Stimulated activated CD4-positive, alpha-beta T cell treated with anti-CD3 and anti-CD28 coated beads, Interleukin-4, amount 100 ng/mL, for 1 hour (primary cell): ENCODE results near the gene STRBP.
"Not testable (repeated sequence)": the region's sequence is repeated elsewhere in the genome, so short reads cannot be mapped to it uniquely, and the experiment has no call there.

Source experiments
- DNase-seq: peaks from one replicate; pipeline ENCODE4 v3.0.0-alpha.2; 2020

Gene STRBP

DNA sequence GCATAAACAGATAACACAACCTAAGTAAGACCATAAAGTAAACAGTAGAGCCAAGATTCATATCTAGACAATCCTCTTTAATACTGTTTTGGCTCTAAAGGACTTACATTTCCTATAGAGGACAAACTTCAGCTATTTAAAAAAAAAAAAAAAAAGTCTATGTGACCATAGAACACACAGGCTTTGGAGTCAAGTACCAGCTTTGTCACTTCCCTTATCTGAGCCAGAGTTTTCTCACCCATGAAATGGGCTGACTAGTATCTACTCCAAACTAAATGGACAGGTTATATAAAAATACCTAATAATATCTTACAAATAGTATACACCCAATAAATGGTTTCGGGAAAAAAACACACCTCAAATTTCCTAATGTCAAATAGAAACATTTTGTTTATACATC lies 81.3 kb downstream of the STRBP start:
- DNase-seq: no peak

DNA sequence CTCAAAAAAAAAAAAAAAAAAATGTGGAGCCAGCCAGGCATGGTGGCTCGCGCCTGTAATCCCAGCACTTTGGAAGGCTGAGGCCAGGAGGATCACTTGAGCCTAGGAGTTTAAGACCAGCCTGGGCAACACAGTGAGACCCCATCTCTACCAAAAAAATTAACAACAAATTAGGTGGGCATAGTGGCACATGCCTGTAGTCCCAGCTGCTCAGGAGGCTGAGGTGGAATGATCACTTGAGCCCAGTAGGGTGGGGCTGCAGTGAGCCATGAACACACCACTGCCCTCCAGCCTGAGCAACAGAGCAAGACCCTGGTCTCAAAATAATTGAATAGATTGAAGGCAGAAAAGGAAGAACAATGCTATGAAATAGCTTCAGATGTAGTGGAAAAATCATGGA lies 82.4 kb downstream of the STRBP start:
- DNase-seq: not testable (repeated sequence)

DNA sequence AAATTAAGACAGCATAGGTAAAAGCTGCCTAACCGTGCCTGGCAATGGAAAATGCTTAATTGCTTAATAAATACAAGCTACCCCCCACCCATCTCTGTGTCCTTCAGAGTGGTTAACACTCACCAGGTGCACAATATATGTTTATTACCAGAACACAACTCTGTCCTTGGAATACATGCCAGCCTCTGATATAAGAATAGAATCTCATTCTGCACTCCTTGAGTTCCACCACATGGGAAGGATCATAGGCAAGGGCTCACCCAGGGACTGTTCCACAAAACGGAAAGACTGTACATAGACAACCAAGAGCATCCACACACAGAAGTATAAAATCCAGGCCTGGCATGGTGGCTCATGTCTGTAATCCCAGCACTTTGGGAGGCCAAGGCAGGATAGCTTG lies 91.4 kb downstream of the STRBP start:
- DNase-seq: no peak

DNA sequence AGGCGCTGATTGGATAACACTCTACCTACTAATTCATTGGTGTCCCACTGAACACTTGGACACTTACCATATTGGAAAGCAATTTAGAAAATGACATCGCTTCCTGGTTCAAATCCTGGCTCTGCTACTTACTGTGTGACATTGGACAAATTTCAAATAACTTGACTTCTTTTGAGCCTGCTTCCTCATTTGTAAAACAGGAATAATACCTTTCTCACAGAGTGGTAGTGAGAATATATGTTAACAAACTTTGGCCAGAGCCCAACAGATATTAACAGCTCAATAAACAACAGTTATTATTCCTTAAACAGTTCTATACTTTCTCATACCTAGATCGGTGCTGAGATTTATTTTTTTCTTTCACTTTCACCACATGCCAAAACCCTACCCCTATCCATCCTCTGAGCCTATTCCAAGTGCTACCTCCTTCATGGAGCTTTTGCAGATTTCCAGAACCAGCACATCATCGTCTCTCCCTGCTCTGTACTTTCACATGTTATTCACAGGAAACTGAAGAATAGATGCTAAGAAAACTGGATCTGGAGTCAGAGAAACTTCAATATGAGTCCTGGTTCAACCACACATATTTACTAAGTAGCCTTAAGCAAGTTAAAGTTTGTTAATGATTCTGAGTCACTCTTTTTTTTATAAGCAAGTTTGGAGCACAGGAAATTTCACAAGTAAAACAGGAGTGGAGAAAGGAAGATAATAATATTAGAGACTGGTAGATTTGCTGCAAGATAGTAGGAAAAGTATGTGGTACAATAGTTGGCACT lies 92.3 kb downstream of the STRBP start:
- no peak for DNase-seq

DNA sequence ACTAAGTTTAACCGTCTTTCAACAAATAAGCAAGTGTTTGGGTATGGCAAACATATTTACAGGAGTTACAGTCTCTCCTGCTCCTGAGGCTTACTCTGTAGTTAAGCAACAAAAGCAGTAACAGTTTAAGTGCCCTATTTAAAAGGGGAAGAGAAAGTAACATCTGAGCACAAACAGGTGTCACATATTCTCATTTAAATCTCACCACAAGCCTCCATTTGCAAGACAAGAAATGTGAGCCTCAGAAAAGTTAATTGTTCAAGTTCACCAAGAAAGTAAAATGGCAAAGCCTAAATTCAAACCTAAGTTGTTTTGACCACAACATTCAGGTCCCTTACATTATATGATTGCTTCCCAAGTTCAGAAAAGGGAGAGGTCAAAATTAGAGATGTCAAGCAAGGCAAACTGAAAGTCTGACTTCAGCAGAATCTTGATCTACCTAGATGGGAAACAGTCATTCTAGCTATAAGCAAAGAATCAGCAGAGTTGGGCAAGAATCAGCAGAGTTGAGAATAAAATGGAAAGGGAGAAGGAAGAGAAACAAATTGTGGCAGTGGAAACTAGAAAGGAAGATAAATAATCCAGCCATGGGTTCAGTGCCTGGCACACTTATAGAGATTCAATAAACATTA lies 93.4 kb downstream of the STRBP start:
- DNase-seq: no peak

DNA sequence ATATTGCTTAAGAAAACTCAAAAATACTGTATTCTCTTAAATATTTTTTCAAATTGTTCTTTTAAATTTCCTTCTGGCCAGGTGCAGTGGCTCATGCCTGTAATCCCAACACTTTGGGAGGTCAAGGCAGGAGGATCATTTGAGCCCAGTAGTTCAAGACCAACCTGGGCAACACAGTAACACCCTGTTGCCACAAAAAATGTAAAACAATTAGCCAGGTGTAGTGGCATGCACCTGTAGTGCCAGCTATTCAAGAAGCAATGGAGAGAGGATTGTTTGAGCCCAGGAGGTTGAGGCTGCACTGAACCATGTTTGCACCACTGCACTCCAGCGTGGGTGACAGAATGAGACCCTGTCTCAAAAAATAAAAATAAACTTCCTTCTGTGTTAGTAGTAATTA lies 94.3 kb downstream of the STRBP start:
- no peak for DNase-seq

DNA sequence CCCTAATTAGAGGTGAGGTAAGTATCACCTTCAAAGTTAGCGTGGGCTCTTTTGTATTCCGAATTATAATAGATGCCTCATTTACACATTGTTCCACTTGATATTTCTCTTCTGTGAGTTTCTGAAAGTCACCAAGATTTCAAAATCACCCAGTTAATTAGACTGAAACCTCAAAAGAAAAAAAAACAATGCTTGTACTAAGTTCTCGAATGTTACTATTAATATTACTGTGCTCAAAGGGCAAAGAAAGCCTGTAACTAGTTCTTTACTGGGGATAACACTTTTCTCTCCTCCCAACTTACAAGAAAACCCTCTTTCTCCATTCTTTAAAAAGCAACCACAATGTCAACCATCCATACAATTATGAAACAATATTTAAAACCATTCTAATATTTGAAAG lies 98.5 kb downstream of the STRBP start:
- DNase-seq: no peak

DNA sequence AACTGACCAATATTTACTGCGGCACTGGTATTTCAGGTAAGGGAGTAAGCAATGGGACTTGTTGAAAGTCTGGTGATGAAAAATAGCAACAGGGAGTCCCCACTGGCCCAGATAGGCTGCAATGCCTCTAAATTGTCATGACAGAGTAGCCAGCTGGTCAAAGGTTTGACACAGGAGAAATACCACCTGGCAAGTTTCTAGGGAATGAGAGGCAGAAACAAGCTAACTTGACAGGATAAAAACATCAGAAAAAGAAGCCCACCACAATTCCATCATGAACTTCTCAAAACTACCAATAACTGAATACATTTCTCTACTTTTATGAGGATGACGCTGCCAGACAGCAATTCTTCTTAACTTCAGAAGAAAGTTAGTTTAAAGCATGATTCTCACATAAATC lies 99.8 kb downstream of the STRBP start:
- DNase-seq: no peak

DNA sequence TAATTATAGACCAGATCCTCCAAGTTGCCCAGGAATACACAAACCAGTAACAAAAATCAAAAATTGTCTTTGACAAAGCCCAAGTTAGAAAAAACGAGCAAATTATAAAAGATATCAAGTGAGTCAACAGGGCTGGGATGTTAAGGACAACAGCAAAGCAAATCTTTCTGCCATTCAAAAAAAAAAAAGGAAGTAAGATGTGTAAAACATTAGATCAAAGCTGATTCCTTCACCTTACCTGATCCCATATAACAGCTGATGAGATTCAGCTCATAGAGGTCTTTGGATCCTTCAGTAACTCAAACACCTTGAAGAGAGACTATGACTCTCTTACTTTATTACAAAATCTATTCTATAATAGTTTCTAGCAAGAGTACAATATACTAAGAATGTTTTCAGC lies 100.9 kb downstream of the STRBP start:
- no peak for DNase-seq

DNA sequence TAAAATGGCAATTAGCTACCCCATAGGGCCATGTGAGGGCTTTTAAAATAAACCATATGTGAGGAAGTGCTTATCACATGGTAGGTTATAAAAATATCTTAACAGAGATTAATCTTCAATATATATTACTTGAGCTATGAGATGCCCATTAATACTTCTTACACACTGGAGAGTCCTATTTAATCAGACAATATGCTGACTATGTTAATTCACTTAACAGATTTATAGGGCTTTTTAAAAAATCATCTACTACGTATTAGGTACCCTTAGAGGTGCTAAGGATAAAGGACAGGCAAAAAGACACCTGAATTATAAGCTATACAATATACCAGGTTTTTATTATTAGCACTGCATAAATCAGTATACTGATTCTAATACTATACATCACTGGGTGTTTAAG lies 102.6 kb downstream of the STRBP start:
- no peak for DNase-seq

DNA sequence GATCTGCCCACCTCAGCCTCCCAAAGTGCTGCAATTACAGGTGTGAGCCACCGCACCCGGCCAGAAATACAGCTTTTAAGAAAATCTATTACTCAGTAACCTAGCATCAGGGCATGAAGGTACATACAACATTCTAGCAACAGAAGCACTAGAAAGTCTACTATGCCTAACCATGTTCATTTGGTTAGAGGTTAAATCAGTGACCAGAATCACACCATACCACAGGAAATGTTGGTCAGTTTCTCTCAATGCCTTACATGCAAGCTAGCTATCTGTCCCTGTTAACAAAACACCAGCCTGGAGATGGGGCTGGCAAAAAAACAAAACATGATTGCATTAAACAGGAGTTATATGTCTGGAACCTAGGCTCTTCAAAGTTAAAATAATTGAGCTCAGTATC lies 104.1 kb downstream of the STRBP start:
- DNase-seq: no peak

DNA sequence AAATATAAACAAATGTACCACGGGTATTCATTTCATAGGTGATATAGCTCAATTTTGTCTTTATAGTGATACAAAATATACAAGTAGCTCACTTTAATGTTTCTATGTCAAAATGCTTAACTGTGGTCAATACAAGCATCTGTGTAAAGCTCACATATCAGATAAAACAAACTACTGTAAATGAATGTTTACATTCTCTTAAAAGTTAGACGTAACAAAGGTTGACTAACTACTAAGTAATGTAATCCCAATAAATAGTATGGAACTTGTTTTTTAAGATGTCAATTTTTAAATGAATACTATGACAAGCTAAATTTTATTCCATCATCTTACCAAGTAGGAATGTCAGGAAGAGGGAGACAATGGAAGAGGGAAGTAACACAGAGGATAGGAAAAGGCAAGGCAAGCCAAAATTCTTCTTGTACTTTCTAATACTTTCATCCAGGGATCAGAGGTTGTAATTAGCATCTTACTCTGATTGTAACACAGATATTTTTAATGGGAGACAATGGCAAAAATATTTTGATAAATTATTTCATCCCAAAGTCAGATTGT lies 105.5 kb downstream of the STRBP start:
- DNase-seq: no peak

DNA sequence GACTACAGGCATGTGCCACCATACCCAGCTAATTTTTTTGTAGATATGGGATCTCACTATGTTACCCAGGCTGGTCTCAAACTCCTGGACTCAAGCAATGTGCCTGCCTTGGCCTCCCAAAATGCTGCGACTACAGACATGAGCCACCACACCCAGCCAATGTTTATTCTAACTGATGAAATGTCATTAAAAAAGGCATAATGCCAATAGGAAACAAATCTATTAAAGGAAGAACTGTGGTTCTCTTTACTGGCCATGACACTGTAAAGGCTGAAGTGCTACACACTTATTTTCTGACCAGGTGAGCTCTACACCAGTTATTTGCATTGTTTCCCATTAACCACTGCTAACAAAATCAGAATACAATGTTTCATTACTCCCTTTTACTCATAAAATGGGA lies 106.0 kb downstream of the STRBP start:
- DNase-seq: no peak

DNA sequence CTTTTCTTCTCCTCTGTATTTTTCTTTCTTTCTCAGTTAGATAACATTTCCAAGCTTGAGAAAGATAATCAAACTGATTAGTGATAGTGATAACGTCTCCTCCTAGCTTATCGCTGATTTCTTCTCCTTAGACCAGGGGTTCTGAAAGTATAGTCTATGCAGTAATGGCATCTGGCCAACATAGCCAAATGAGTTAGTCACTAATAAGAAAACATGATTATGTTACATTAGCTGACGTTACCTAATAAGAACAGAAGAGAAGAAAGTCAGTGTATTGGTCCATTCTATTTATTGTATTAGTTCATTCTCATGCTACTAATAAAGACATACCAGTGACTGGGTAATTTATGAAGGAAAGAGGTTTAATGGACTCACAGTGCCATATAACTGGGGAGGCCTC lies 111.2 kb downstream of the STRBP start:
- DNase-seq: no peak

DNA sequence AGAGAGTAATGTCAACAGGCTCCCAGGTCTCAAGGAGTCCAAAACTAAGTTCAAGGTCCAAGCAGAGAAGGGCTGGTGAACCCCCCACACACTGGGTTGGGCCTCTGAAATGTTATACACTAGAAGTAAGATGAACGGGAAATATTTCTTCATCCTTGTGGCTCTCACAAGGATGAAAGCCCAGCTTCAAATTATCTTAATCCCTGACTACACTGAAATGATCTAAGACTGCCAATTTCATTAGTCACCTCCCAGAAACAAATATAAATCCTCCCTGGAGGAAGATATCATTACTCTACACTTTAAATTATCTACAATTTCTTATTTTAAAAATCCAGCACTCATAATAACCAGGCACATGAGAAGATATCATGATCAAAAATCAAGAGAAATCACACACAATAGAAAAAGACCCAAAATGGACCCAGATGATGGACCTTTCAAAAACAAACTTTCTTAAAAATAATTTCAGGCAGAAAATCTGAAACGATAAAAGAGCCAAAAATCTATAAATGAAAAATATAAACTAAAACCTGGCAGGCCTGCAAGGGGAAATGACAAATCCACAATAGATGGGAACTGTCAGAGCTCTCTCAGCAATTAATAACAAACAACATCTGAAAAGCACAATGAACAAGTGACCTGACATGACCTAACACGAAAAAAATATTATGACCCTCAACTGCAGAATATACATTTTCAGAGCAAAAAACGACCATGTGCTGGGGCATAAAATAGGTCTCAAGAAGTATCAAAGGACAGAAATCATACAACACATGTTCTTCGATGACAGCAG lies 117.5 kb downstream of the STRBP start:
- no peak for DNase-seq

DNA sequence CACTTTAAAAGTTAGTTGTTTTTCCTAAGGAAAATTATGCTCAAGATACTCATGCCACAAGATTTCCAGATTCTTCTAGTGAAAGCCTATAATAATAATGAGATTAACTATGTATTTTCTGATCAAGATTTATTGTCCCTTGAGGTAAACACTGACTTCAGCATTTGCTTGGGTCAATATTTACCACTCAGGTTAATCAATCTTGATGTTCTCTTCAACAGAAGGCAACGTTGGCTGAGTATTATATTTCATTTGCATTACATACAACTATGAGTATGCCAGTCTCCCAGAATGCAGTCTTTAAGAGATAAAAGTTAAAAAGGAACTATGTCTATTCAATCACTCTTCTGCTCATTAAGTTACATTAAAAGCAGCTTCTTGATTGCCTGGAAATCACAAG lies 119.3 kb downstream of the STRBP start:
- no peak for DNase-seq

DNA sequence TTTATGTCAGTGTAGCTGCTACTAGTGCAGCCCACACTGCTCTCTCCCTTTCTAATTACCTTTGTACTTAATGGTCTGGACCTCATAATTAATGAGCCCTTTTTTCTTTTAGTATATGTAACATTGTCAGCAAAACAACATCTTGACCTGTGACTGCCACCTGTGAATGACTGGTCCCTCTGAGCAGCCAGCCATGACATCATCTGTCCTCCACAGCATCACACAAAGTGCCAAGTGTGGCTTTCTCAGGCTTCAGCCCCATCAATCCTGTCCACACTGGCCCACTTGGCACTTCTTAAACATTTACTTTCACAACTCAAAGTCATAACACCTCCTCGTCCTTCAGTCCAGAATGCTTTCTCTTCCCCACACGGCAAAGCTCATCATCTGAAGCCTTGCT lies 130.2 kb downstream of the STRBP start:
- DNase-seq: no peak

DNA sequence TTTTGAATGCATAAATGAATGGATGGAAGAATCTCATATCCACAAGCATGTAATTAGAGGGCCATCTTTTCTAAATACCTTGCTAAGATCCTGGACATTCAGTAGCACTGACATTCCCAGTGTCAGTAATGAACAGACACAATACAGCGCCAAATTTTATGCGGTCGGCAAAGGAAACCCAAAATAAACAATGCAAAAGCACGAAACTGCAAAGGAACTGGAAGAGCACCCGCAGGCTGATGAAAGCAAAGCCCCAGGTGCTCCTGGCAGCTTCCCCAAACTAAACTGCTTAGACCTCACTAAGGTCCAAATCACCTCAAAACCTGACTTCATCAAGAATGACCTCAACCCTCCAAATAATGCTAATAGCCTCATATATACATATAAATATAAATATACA lies 133.0 kb downstream of the STRBP start:
- DNase-seq: no peak

DNA sequence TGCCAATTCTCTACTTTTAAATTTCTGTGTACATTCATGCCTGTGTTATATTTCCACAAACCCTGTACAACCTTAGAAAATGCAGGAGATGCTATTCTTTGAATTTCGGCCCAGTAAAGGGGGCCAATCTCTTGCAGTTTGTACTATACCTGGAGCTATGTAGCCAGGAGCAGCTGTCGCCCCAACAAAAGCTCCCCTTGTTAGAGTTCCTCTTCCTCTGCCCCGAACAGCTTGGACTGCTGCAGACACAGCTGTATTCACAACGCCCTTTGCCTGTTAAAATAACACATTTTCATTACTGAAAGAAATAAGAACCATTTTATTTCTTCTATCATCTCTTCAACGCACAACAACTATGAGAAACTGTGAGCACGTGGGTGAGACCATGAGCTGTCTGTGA lies 135.7 kb downstream of the STRBP start:
- DNase-seq: no peak

DNA sequence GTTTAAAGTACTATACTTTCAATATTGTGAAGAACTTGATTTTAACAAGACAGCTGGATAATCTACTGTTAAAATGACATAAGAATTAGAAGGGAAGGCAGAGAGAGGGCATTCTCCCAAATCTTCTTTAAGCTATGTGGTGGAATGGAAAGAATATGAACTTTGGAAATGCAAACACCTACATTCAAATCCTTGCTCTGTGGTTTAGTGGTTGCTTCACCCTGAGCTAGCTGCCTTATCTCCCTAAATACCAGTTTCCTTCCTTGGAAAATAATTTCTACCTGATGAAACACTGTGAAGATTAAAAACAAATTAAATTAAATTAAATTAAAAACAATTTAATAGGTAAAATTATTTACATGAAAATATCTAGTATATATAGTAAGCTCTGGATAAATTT lies 136.4 kb downstream of the STRBP start:
- DNase-seq: no peak

DNA sequence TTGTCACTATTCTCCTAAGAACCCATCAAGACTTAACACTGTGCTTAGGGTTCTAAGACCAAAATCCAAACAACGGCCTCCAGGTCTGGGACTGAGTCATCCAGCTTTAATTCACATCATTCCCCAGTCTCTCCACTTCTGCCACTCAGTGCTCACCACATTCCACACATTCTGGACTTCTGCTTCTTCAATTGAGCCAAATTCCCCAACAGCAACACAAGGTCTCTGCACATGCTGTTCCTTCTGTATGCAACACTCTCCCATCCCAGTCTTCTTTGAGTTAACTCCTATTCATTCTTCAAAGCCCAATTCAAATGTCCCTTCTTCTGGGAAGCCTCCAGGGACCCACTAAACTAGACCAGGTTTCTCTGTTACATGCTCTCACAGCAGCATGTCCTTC lies 137.1 kb downstream of the STRBP start:
- no peak for DNase-seq

DNA sequence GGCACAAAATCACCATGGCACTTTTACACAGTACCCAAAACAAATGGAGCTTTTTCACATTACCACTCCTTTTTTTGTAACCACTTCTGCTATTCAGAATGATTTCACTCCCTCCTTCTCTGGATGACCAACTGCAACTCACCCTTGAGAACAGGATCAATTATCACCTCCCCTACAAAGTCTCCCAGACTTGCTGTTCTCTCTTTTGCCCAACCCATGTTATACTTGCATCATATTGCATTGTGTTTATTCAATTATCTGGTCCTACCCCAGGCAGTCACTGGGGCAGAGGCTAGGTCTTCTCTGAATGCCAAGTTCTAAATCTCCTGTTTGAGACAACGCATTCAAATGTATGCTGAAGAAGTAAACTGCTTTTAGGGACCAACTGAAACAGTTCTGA lies 139.0 kb downstream of the STRBP start:
- no peak for DNase-seq

DNA sequence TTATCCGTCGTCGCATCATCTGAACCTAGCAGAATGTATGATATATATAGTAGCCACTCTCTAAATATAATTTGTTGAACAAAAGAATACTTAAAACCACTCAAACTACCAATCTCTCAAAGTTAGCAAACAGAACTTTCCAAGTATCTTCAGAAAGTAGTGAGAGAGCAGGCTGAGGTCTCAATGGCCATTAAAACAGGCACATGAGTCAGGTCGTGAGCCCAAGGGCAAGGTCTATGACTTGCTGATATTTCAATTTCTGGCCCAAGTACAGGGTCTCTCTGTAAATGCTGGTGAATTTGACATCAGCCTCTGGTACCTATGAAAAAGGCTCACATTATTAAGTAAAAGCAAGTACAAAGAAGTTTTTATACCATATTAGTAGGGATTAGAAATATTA lies 139.8 kb downstream of the STRBP start:
- no peak for DNase-seq

DNA sequence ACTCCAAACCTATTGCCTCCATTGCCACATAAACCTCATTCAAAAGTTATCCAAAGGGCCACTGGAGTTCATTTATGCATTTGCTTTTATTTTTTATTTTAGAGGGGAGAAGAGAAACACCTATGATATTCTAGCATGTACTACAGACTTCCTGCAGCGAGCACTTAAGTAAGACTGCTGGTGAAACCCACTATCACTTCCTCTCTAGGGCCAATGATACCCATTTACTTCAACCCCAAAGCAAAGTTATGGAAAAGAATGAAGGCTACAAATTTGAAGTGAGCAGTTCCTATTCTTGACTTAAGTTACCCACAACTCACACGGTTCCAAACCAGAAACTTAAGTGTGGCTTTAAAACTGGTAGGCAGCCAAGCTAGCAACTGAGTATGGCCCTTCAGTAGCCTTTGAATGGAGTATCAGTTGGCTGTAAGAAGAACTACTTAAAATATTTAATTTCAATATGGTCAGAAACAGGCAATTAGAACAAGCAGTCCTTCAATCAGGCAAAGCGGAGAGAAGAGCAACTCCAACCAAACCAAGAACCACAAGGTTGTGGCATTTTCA lies 140.8 kb downstream of the STRBP start:
- no peak for DNase-seq
